Inflammatory macrophage (primary cell): ENCODE data around the gene IFT81.
A peak's percentile ranks its signal among the peaks of the same experiment; 100 is the strongest.
"Not testable (repeated sequence)": the region's sequence is repeated elsewhere in the genome, so short reads cannot be mapped to it uniquely, and the experiment has no call there.

Experiments
- DNase-seq, 2 donors: peaks; one replicate each; pipeline ENCODE4 v3.0.0-alpha.2; 2020 to 2022

The IFT81 gene

GRCh38 chr12:110108309-110109036 lies 15.7 kb upstream of the IFT81 start:
- DNase-seq, result no peak

GRCh38 chr12:110109037-110109836 lies 14.9 kb upstream of the IFT81 start:
- DNase-seq, result no peak

- DNase-seq, result no peak
These were observed 14.2 kb upstream of the IFT81 start for GRCh38 chr12:110109837-110110535.

- no peak for DNase-seq
These were observed 12.5 kb upstream of the IFT81 start for GRCh38 chr12:110111476-110112334.

- DNase-seq, result no peak
These were observed 11.9 kb upstream of the IFT81 start for GRCh38 chr12:110112335-110112660.

- DNase-seq, result no peak
These were observed 9.6 kb upstream of the IFT81 start for GRCh38 chr12:110114528-110114937.

- no peak for DNase-seq
These were observed 8.5 kb upstream of the IFT81 start for GRCh38 chr12:110115675-110116074.

- no peak for DNase-seq
These were observed 7.5 kb upstream of the IFT81 start for GRCh38 chr12:110116623-110117022.

- not testable (repeated sequence) for DNase-seq
These were observed 6.9 kb upstream of the IFT81 start for GRCh38 chr12:110117210-110117609.

- no peak for DNase-seq
These were observed 6.0 kb upstream of the IFT81 start for GRCh38 chr12:110117956-110118685.

- no peak for DNase-seq
These were observed 1.2 kb upstream of the IFT81 start for GRCh38 chr12:110122929-110123328.

- no peak for DNase-seq
These were observed 263 bp upstream of the IFT81 start for GRCh38 chr12:110123919-110124268.

GRCh38 chr12:110126557-110126956 lies 2.4 kb downstream of the IFT81 start:
- DNase-seq, result no peak

- no peak for DNase-seq
These were observed 10.7 kb downstream of the IFT81 start for GRCh38 chr12:110134691-110135411.

- DNase-seq, result no peak
These were observed 11.6 kb downstream of the IFT81 start for GRCh38 chr12:110135806-110136205.

GRCh38 chr12:110137786-110138185 lies 13.6 kb downstream of the IFT81 start:
- DNase-seq, result no peak

GRCh38 chr12:110141389-110141788 lies 17.2 kb downstream of the IFT81 start:
- peak in 1 of 2 donors; percentile 6 for DNase-seq

- DNase-seq, result no peak
These were observed 22.8 kb downstream of the IFT81 start for GRCh38 chr12:110146986-110147385.

- DNase-seq, result peak; percentile 15 to 17
These were observed 25.0 kb downstream of the IFT81 start for GRCh38 chr12:110149086-110149660.

- no peak for DNase-seq
These were observed 32.6 kb downstream of the IFT81 start for GRCh38 chr12:110156766-110157165.

- no peak for DNase-seq
These were observed 33.4 kb downstream of the IFT81 start for GRCh38 chr12:110157539-110157938.
